Measurements from ENCODE around the gene NEURL1.

NEURL1 gene

GRCh38 chr10:103570844-103571655 lies 77.5 kb downstream of the NEURL1 start:
- DNase-seq (ENCODE audit: low read depth) = no peak
- no peak overlapping the region for H3K4me3 ChIP-seq (ENCODE audit: low read depth, low read length)
- TF ChIP-seq, protein P1, sequence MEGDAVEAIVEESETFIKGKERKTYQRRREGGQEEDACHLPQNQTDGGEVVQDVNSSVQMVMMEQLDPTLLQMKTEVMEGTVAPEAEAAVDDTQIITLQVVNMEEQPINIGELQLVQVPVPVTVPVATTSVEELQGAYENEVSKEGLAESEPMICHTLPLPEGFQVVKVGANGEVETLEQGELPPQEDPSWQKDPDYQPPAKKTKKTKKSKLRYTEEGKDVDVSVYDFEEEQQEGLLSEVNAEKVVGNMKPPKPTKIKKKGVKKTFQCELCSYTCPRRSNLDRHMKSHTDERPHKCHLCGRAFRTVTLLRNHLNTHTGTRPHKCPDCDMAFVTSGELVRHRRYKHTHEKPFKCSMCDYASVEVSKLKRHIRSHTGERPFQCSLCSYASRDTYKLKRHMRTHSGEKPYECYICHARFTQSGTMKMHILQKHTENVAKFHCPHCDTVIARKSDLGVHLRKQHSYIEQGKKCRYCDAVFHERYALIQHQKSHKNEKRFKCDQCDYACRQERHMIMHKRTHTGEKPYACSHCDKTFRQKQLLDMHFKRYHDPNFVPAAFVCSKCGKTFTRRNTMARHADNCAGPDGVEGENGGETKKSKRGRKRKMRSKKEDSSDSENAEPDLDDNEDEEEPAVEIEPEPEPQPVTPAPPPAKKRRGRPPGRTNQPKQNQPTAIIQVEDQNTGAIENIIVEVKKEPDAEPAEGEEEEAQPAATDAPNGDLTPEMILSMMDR (IDR thresholded peaks at IDR 0.05; ENCODE audit: low read depth, low read length) = no peak
- no peak for TF ChIP-seq MAX (IDR thresholded peaks at IDR 0.05; ENCODE audit: low read depth, low read length)
- no peak for TF ChIP-seq POLR2A (IDR thresholded peaks at IDR 0.05; ENCODE audit: extremely low read depth, insufficient read length)
- no peak for TF ChIP-seq MYC (IDR thresholded peaks at IDR 0.05; ENCODE audit: low read depth, low read length)

GRCh38 chr10:103571656-103571975 lies 78.1 kb downstream of the NEURL1 start:
- TF ChIP-seq, protein P1 (IDR thresholded peaks at IDR 0.05; ENCODE audit: low read depth, low read length) = no peak
- TF ChIP-seq MYC (IDR thresholded peaks at IDR 0.05; ENCODE audit: low read depth, low read length) (no peak), MAX (IDR thresholded peaks at IDR 0.05; ENCODE audit: low read depth, low read length) (no peak), POLR2A (IDR thresholded peaks at IDR 0.05; ENCODE audit: extremely low read depth, insufficient read length) (no peak)
- no peak overlapping the region for H3K4me3 ChIP-seq (ENCODE audit: low read depth, low read length)
- DNase-seq (ENCODE audit: low read depth) = no peak

DNA sequence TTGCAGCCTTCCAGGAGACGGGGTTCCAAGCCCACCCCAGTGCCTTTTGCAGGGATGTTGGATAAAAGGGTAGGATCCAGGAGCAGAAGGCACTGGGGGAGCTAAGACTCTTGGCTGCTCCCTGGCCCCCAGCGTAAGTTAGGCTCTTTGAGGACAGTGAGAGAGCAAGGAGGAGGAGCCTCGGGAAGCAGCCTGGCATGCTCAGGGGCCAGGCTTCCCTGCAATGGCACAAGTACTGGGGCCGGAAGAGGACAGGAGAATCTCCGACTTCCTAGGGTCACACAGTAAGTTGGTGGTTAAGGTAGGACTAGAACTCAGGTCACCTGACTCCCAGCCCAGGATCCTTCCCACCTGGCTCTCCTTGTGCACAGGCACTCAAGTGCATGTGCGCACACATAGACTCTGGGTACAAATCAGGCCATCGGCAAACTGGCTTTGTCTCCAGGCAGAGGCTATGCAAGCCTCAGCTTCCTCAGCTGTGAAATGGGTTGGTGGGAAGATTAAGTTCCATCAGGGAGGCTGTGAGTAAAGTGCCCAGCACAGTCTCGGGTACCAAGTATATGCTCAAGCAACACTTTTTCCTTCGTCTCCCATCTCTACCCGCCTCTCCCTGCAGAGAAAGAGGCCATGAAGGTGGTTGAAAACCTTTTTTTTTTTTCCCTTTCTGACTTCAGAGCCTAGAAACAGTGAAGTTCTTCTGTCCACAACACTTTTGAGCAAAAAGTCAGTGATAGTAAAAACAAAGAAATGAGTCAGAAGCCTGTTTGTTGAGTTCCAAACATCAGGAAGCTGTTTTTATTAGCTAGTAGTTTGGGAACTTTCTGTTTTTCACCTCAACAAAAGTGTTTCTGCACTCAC lies 79.1 kb downstream of the NEURL1 start:
- no peak overlapping the region for H3K4me3 ChIP-seq (ENCODE audit: low read depth, low read length)
- no peak for DNase-seq (ENCODE audit: low read depth)
- TF ChIP-seq MAX (IDR thresholded peaks at IDR 0.05; ENCODE audit: low read depth, low read length) (no peak), MYC (IDR thresholded peaks at IDR 0.05; ENCODE audit: low read depth, low read length) (no peak), POLR2A (IDR thresholded peaks at IDR 0.05; ENCODE audit: extremely low read depth, insufficient read length) (no peak)
- TF ChIP-seq, protein P1 (IDR thresholded peaks at IDR 0.05; ENCODE audit: low read depth, low read length) = no peak

DNA sequence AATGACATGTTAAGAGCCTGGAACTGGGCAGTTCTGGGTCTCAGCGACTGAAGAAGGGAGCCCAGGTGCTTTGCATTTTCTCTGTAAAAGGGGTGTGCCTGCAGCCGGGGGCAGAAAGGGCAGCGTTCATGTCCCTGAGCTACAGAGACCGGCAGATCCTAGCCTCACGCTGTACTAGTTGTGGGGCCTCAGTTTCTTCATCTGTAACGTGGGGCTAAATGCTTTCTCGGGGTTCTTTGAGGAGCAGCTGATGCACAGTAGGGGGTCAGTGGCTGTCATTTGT lies 79.6 kb downstream of the NEURL1 start:
- DNase-seq (ENCODE audit: low read depth) = no peak
- H3K4me3 ChIP-seq (ENCODE audit: low read depth, low read length) = no peak overlapping the region
- TF ChIP-seq, protein P1 (IDR thresholded peaks at IDR 0.05; ENCODE audit: low read depth, low read length) = no peak
- TF ChIP-seq POLR2A (IDR thresholded peaks at IDR 0.05; ENCODE audit: extremely low read depth, insufficient read length) (no peak), MYC (IDR thresholded peaks at IDR 0.05; ENCODE audit: low read depth, low read length) (no peak), MAX (IDR thresholded peaks at IDR 0.05; ENCODE audit: low read depth, low read length) (no peak)

DNA sequence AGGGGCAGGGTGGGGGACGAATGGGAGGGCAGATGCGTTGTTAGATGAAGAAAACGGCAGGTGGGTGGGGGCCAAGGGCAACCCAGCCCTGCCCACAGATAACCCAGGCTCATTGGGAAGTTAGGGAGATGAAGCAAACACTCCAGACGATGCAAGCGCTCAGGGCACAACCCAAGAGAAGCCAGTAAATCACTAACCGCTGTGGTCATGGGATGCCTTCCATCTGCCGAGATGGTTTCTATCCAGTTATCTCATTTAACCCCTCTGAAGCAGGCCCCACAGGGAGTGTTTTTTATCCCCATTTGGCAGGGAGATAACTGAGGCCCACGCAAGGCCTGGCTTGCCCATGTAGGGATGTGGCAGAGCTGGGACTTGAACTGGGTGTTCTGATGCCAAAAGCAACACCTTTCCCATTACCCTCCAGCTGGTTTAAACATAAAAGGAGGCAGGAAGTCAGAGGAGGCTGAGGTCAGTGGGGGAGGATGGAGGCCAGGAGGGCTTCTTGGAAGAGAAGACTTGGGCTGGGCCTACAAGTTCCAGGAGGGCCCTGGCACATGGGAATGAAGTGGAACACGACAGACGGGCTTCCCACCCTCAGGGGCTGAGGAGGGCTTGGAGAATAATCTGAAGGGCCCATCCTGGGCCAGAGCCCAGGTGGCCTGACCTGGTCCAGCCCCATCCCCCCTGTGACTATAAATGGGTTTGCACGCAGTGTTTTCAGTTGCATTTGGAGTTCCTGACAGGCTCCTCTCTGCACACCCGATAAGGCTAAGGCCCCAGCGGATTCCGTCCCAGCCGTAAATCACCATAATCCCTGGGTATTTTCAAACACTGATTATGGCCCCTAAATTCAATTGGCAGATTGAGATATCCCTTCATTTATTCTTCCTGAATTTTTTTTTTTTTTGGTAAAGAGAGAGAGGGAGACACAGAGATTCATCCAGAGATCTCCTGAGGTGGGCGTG lies 80.9 kb downstream of the NEURL1 start:
- no peak overlapping the region for H3K4me3 ChIP-seq (ENCODE audit: low read depth, low read length)
- no peak for TF ChIP-seq MYC (IDR thresholded peaks at IDR 0.05; ENCODE audit: low read depth, low read length)
- TF ChIP-seq POLR2A (IDR thresholded peaks at IDR 0.05; ENCODE audit: extremely low read depth, insufficient read length) = no peak
- TF ChIP-seq, protein P1 (IDR thresholded peaks at IDR 0.05; ENCODE audit: low read depth, low read length) = no peak
- TF ChIP-seq MAX (IDR thresholded peaks at IDR 0.05; ENCODE audit: low read depth, low read length) = no peak
- DNase-seq (ENCODE audit: low read depth) = no peak

Data from NB4 (cell line).